Pancreas (tissue), 10 donors: ENCODE data around the gene ARSG. TPM values are rescaled to one million over a fixed set of nuclear protein-coding genes. Genes with fewer than 3 reads are reported as not detected.
A peak's percentile ranks its signal among the peaks of the same experiment; 100 is the strongest.

Experiments used
- ATAC-seq, 4 donors: fragments of 200-7000 bp; cut with Tn5 transposase; one replicate each; pipeline versions ENCODE4 v1.8.0 to v1.9.1; 2020; ENCODE audit warnings: mild to moderate bottlenecking in 4 of 4, moderate library complexity in 4 of 4
- DNase-seq, 6 donors: peaks; one replicate each; pipeline ENCODE4 v3.0.0-alpha.2; 2020
- FAIRE-seq: peaks from 2 replicates; lab custom pipeline; 2012; peaks lifted over from hg19 to GRCh38; lab: Jason Lieb, UNC
- H3K27ac ChIP-seq, 4 donors: fragments of 200-600 bp; sonication (generic); 1 replicate in 3 of 4; 2 replicates in 1 of 4; pipeline versions ENCODE4 v1.5.0 to v1.8.0; 2020
- H3K27me3 ChIP-seq, 4 donors: fragments of 200-600 bp; one replicate each; pipeline ENCODE4 v1.8.0; 2021
- H3K36me3 ChIP-seq, 3 donors: fragments of 200-600 bp; sonication (generic) in 1 of 3; one replicate each; pipeline versions ENCODE4 v1.5.0 to v1.8.0; 2020 to 2021
- H3K4me1 ChIP-seq, 3 donors: fragments of 200-600 bp; one replicate each; pipeline ENCODE4 v1.8.0; 2021
- H3K4me3 ChIP-seq, 4 donors: fragments of 200-600 bp; sonication (generic) in 2 of 4; one replicate each; pipeline versions ENCODE4 v1.5.0 to v1.8.0; 2020 to 2021
- H3K9me3 ChIP-seq, 4 donors: fragments of 200-600 bp; one replicate each; pipeline ENCODE4 v1.8.0; 2021
- CTCF ChIP-seq, 4 donors: fragments of 200-600 bp; sonication (generic) in 3 of 4; IDR thresholded peaks; one replicate each; pipeline versions ENCODE4 v1.5.0 to v1.8.0; 2021; ENCODE audit warnings: antibody characterized with exemption in 4 of 4
- WGBS, 2 donors: extraction: QIAGEN DNeasy Blood & Tissue Kit; methylation state at CpG; one replicate each; pipeline ENCODE4 v1.1.7; 2013; 5-methylcytosine and 5-hydroxymethylcytosine counted together
- intact Hi-C, 3 donors: fragments of 100-400 bp; cut with DNase I; formaldehyde crosslinking; loops; one replicate each; pipeline versions ENCODE4 v1.11.1 to v1.14.2; 2022
- polyA plus RNA-seq, 2 donors: library from polyadenylated mRNA; stranded (reverse); fragments of 200-250 nt; gene quantifications; one replicate each; pipeline ENCODE4 v1.2.3, GENCODE V29; 2013
- total RNA-seq, 6 donors: library from RNA; stranded (reverse); fragmentation: NEBNext Ultra II Directional in 4 of 6; extraction: Animal tissue kit (Norgen Biotek cat#: 25700) in 4 of 6; gene quantifications; one replicate each; pipeline versions ENCODE4 v1.2.1 to v1.2.4, GENCODE V29; 2021 to 2023
- donor health status: healthy with polysubstance abuse.
- donor health status: DM: no; HTN: no; CAD: no; lungs with moderate emphysema.
- donor health status: DM: no; HTN: no; CAD: no.
- donor health status: control.
- donor health status: control.
- donor health status: Bipolar disorder and iron deficiency.
- donor health status: DM: yes; HTN: yes; CAD: no.
- donor health status: DM: no; HTN: no; CAD: no.
- donor health status: DM: no; HTN: no; CAD: no.
- donor health status: DM: yes; HTN: yes; CAD: no.

Gene ARSG
- total and polyA plus RNA-seq, 8 donors, result 0.46 to 2.5 (median 1.4) TPM

GRCh38 chr17:68292689-68293040 is 1.4 kb downstream of the ARSG start:
- intact Hi-C loops, result no loop called here
- no peaks in the 10 kb centered on the region for H3K9me3 ChIP-seq
- peaks cover 0 to 6% (median 5%) of the 10 kb centered on the region in 3 donors for H3K4me1 ChIP-seq
- H3K4me3 ChIP-seq, result peak overlapping the region in 2 of 4 donors; percentile 23 to 69
- H3K36me3 ChIP-seq, result no peaks in the 10 kb centered on the region
- FAIRE-seq, result no peak
- DNase-seq, result no peak
- H3K27me3 ChIP-seq, result peaks cover 0 to 4% (median 0%) of the 10 kb centered on the region in 4 donors
- 45 to 59% methylated on average over 9 of the region's 9 CpGs for WGBS, 2 donors
- TF ChIP-seq CTCF (IDR thresholded peaks at IDR 0.05), result no peak
- H3K27ac ChIP-seq, result peak overlapping the region in 2 of 4 donors; percentile 58 to 76
- ATAC-seq, result no peak

- H3K9me3 ChIP-seq, result no peaks in the 10 kb centered on the region
- peaks cover 0 to 6% (median 5%) of the 10 kb centered on the region in 3 donors for H3K4me1 ChIP-seq
- no peak for ATAC-seq
- peaks cover 0 to 4% (median 0%) of the 10 kb centered on the region in 4 donors for H3K27me3 ChIP-seq
- TF ChIP-seq CTCF (IDR thresholded peaks at IDR 0.05), result no peak
- no peak overlapping the region for H3K4me3 ChIP-seq
- WGBS, 2 donors, result 85 to 95% methylated on average over 6 of the region's 6 CpGs
- H3K27ac ChIP-seq, result no peak overlapping the region
- DNase-seq, result no peak
- FAIRE-seq, result no peak
- no peaks in the 10 kb centered on the region for H3K36me3 ChIP-seq
- intact Hi-C loops, result no loop called here
Measured at GRCh38 chr17:68293490-68294195, 2.3 kb downstream of the ARSG start.

GRCh38 chr17:68294196-68294555 is 2.9 kb downstream of the ARSG start:
- FAIRE-seq, result no peak
- intact Hi-C loops, result no loop called here
- DNase-seq, result no peak
- Histone ChIP-seq H3K9me3 (no peaks in the 10 kb centered on the region), H3K27ac (no peak overlapping the region), H3K4me1 (peaks cover 0 to 6% (median 5%) of the 10 kb centered on the region in 3 donors), H3K36me3 (no peaks in the 10 kb centered on the region), H3K4me3 (no peak overlapping the region), H3K27me3 (peaks cover 0 to 4% (median 0%) of the 10 kb centered on the region in 4 donors)
- 63 to 74% methylated on average over 3 of the region's 3 CpGs for WGBS, 2 donors
- ATAC-seq, result no peak
- TF ChIP-seq CTCF (IDR thresholded peaks at IDR 0.05), result no peak

- Histone ChIP-seq H3K27me3 (peaks cover 0 to 4% (median 0%) of the 10 kb centered on the region in 4 donors), H3K9me3 (no peaks in the 10 kb centered on the region), H3K4me3 (no peak overlapping the region), H3K27ac (no peak overlapping the region), H3K36me3 (no peaks in the 10 kb centered on the region), H3K4me1 (peaks cover 0 to 6% (median 5%) of the 10 kb centered on the region in 3 donors)
- intact Hi-C loops, result no loop called here
- 80 to 84% methylated on average over 4 of the region's 4 CpGs for WGBS, 2 donors
- DNase-seq (no peak), FAIRE-seq (no peak), ATAC-seq (no peak)
- TF ChIP-seq CTCF (IDR thresholded peaks at IDR 0.05), result no peak
Measured at GRCh38 chr17:68294617-68295016, 3.3 kb downstream of the ARSG start.

- intact Hi-C loops, result no loop called here
- FAIRE-seq (no peak), ATAC-seq (no peak)
Measured at GRCh38 chr17:68295086-68295485, 3.8 kb downstream of the ARSG start.

More at GRCh38 chr17:68295086-68295485, 3.8 kb downstream of the ARSG start:
- TF ChIP-seq CTCF (IDR thresholded peaks at IDR 0.05), result no peak
- Histone ChIP-seq H3K4me3 (no peak overlapping the region), H3K27ac (no peak overlapping the region), H3K36me3 (no peaks in the 10 kb centered on the region), H3K4me1 (peaks cover 0 to 6% (median 5%) of the 10 kb centered on the region in 3 donors), H3K9me3 (no peaks in the 10 kb centered on the region), H3K27me3 (peaks cover 0 to 4% (median 0%) of the 10 kb centered on the region in 4 donors)
- DNase-seq, result no peak
- WGBS, 2 donors, result 75 to 81% methylated on average over 7 of the region's 7 CpGs
